ENCODE results near the gene ECHS1.

- TF ChIP-seq CTCF (IDR thresholded peaks at IDR 0.05): no peak
- no peak for TF ChIP-seq POLR2AphosphoS5 (IDR thresholded peaks at IDR 0.05)
- no peak for TF ChIP-seq POLR2A (IDR thresholded peaks at IDR 0.05)
- TF ChIP-seq EP300 (IDR thresholded peaks at IDR 0.05): no peak
Measured at GRCh38 chr10:133362846-133363245, 10.3 kb downstream of the ECHS1 start.

All from stomach (tissue), 4 donors.